ENCODE data around the gene GFRA4.

Gene GFRA4

DNA sequence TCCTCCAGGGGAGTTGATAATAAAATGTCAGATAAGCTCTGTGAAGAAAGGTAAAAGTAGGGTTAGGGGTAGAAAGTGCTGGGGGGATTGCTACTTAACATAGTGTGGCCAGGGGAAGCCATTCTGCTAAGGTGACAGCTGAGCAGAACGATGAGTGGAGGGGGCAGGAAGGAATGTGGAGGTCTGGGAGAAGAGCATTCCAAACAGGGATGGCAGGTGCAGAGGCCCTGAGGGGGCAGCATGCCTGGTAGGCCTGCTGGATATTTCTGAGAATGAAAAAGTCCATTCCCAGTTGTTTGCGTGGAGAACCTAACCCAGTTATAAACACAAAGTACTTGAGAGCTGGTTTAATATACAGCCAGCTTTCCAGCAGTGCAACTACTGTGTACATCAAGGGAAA, 9.3 kb downstream of the GFRA4 start:
- DNase-seq (ENCODE audit: low read depth in 2 of 2): no peak

DNA sequence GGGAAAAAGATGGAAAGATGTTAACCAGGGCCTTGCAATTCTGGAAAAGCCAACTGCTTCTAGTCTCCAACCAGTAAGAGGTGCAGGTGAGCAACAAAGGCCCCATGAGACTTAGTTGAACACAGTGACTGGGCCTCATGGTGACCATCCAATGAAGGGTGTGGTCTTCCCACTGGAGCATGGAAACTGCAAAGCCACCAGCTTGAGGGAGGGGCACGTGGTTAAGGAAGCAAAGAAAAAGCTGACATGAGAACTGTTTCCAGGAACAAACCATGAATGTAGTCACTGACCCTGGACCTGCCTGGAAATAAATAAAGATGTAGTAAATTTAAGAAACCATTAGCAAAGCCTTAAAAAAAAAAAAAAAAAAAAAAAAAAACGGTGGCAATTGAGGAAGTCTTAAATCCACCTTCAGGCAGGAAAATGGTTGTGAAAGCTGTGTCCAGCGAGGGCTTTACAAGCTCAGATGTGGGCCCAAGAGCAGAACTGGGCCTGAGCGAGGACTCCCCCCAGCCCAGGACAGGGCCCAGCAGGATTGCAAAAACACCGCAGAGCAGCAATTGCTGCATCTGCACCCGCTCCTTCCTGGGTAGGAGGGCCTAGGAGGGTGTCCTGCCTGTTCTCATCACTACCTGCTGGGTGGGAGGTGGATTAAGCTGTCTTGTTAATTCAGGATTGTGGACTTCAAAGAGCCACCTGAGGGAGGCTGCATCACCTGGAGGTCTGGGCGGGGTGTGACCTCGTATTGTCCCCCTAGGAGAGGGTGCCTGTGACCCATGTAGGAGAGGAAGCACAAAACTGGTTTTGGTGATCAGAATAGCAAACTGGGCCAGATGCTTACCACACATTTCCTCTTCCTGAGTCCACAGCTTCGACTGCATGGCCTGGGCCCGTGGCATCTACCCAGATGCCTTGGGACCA, 10.3 kb downstream of the GFRA4 start:
- DNase-seq (ENCODE audit: low read depth in 2 of 2): no peak

DNA sequence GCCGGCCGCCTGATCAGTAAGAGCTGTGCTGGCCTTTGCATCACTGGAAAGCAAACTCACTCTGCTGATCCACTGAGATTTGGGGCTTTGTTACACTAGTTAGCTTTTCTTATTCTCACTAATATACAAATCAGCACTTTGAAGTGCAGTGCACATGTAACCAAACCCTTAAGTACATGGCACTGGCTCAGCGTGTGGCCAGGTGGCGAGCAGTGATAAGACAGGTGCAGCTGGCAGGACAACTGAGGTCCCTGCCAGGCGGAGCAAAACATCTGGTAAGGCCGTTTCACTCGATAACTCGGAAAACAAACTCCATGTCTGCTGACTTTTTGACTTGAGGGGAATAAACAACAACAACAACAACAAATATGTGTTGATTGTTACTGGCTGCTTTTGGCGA, 11.0 kb downstream of the GFRA4 start:
- no peak for DNase-seq (ENCODE audit: low read depth in 2 of 2)

GRCh38 chr20:3651204-3651962, 11.8 kb downstream of the GFRA4 start:
- DNase-seq (ENCODE audit: low read depth in 2 of 2): no peak

GRCh38 chr20:3648951-3649350, 14.2 kb downstream of the GFRA4 start:
- no peak for DNase-seq (ENCODE audit: low read depth in 2 of 2)

- DNase-seq (ENCODE audit: low read depth in 2 of 2): no peak
Observed at GRCh38 chr20:3647473-3647872, 15.7 kb downstream of the GFRA4 start.

GRCh38 chr20:3646651-3647050, 16.5 kb downstream of the GFRA4 start:
- no peak for DNase-seq (ENCODE audit: low read depth in 2 of 2)

DNA sequence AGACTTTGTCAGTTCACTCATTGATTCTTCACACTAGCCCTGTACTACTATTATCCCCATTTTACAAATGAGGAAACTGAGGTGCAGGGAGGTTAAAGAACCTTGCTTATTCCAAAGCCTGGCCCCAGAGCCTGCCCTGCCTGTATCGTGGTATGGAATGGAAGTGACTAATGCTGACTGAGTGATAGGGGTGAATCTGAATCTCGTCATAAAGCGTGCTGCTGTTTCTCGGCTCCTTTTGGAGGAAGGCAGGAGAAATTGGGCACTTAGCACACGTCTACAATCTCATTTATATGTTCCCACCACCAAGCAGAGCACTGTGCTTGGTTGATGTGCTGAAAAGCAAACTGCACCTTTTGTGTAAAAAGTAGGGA, 17.1 kb downstream of the GFRA4 start:
- no peak for DNase-seq (ENCODE audit: low read depth in 2 of 2)

- DNase-seq (ENCODE audit: low read depth in 2 of 2): no peak
Observed at GRCh38 chr20:3645309-3646066, 17.7 kb downstream of the GFRA4 start.

DNA sequence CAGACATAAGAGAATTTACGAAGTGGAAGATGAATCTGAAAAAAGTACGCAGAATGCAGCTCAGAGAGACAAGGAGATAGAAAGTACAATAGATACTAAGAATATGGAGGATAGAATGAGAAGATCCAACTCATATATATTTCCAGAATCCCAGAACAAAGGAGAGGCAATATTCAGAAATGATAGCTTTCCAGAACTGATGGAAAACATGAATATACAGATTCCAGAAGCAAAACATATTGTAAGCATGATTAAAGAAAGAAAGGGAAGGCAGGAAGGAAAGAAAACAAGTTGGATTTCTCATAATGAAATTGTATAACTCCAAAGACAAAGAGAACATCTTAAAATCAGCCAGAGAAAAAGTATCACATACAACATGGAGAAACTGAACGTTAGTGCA, 22.9 kb downstream of the GFRA4 start:
- DNase-seq (ENCODE audit: low read depth in 2 of 2): no peak

DNA sequence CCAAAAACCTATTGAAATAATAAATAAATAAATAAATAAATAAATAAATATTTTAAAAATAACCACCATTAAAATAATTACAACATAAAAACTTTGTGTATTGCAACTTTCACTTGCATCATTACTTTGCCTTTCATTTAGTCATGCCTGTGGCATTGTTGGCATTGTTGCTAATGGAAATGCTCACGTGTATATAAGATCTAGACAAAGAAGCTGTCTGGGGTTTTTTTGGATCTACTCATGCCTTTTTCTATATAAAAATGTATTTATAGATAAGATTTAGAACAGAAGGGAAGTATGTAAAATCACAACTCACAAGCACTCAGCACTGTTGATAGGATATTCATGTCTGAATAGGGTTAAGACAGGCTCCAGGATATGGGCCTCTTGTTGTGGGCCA, 27.9 kb downstream of the GFRA4 start:
- no peak for DNase-seq (ENCODE audit: low read depth in 2 of 2)

- no peak for DNase-seq (ENCODE audit: low read depth in 2 of 2)
Observed at GRCh38 chr20:3633913-3634478, 29.2 kb downstream of the GFRA4 start.

DNA sequence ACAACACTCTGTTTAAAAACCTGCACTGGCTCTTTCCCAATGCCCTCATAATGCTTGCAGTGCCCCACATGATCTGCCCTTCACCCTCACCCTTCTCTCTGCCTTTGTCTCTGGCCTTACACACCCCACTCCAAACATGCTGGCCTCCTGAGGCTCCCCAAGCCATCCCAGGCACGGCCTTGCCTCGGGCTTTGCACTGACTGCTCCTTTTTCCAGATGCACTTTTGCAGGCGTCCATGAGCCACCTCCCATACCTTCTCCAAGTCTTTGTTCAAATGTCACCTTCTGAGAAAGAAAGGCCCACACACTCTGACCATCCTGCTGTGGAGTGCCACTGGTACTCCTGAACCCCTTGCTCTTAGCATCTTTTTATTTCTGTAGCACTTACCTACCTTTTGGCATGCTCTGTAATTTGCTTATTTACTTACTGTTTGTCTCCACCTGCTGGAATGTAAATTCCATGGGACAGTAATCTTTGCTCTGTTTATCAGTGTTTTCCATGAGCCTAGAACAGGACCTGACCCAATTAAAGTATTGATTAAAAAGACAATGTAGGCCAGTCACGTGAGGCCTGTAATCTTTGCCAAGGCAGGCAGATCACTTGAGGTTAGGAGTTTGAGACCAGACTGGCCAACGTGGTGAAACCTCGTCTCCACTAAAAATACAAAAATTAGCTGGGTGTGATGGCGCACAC, 30.7 kb downstream of the GFRA4 start:
- DNase-seq (ENCODE audit: low read depth in 2 of 2): no peak

- DNase-seq (ENCODE audit: low read depth in 2 of 2): no peak
Observed at GRCh38 chr20:3631534-3631933, 31.7 kb downstream of the GFRA4 start.

GRCh38 chr20:3630429-3630828, 32.8 kb downstream of the GFRA4 start:
- DNase-seq (ENCODE audit: low read depth in 2 of 2): no peak

DNA sequence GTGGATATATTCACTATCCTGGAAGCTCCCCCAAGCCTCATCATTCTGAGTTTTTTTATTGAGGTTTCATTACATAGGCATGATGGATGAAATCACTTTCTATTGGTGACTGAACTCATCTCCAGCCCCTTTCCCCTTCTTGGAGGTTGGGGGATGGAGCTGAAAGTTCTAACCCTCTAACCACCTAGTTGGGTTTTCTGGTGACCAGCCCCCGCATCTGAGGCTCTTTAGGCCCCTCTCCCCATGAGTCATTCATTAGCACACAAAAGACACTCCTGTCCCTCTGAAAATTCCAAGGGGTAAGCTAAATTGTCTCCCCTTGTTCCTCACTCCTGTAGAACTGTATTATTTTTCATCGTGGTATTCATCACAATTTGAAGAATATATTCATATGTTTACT, 33.3 kb downstream of the GFRA4 start:
- DNase-seq (ENCODE audit: low read depth in 2 of 2): no peak

- DNase-seq (ENCODE audit: low read depth in 2 of 2): no peak
Observed at GRCh38 chr20:3628502-3629314, 34.5 kb downstream of the GFRA4 start.

GRCh38 chr20:3627476-3627875, 35.7 kb downstream of the GFRA4 start:
- DNase-seq (ENCODE audit: low read depth in 2 of 2): no peak

GRCh38 chr20:3622406-3622805, 40.8 kb downstream of the GFRA4 start:
- DNase-seq (ENCODE audit: low read depth in 2 of 2): no peak

DNA sequence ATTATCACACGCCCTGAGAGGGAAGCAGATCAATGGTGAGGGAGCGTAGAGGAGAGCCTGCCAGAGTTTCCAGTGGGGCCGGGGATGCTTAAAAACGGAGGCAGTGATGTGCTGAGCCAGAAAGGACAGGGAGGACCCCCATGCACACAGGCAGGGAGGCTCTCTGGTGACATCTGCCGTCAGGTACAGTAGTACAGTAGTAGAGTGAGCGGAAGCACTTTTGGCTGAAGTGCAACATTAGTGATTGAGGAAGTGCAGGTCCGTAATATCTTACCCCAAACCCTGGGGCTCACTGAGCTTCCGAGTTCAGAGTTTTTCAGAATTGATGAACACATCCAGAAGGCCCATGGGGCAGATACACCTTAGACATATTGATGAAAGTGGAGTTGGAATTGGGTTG, 42.1 kb downstream of the GFRA4 start:
- DNase-seq (ENCODE audit: low read depth in 2 of 2): no peak

GRCh38 chr20:3616250-3616649, 46.9 kb downstream of the GFRA4 start:
- no peak for DNase-seq (ENCODE audit: low read depth in 2 of 2)

Data from activated CD4-positive, alpha-beta T cell treated with anti-CD3 and anti-CD28 coated beads for 24 hours (primary cell).